ENCODE measurements around the gene CDON. TPM values are rescaled to one million over a fixed set of nuclear protein-coding genes. Genes with fewer than 3 reads are reported as not detected.

CDON gene
- total and polyA plus RNA-seq, 2 of the 13 experiments (the other 11 are each of a cell fraction or from before 2014, with no cell fraction given) = 9.6 to 12.8 TPM

- TF ChIP-seq ZNF503 (CRISPR knock-in tag; IDR thresholded peaks at IDR 0.05) (peak; percentile 24; the same call in 1 of the 2 replicates), FOXA1 (IDR thresholded peaks at IDR 0.05) (no peak), FOXA1 (CRISPR knock-in tag; IDR thresholded peaks at IDR 0.05) (peak; percentile 33), ARID4A (CRISPR knock-in tag; IDR thresholded peaks at IDR 0.05; ENCODE audit: borderline replicate concordance) (peak; percentile 45; the same call in 1 of the 2 replicates), ZGPAT (CRISPR knock-in tag; IDR thresholded peaks at IDR 0.05) (0 out of 2 replicates have a peak, but pooled peaks have one; percentile 20), ZNF430 (CRISPR knock-in tag; IDR thresholded peaks at IDR 0.05) (no peak), KDM5B (CRISPR knock-in tag; IDR thresholded peaks at IDR 0.05; ENCODE audit: borderline replicate concordance) (peak; percentile 44; the same call in 1 of the 2 replicates), NBN (conservative IDR thresholded peaks at IDR 0.05) (no peak), JDP2 (CRISPR knock-in tag; IDR thresholded peaks at IDR 0.05; ENCODE audit: borderline replicate concordance) (no peak), SAP130 (CRISPR knock-in tag; IDR thresholded peaks at IDR 0.05; ENCODE audit: low read depth) (peak; percentile 47; the same call in 1 of the 2 replicates), SNAPC2 (CRISPR knock-in tag; IDR thresholded peaks at IDR 0.05) (no peak), PTBP1 (IDR thresholded peaks at IDR 0.05; ENCODE audit: low read depth, low read length, poor library complexity, severe bottlenecking) (no peak), PRDM10 (CRISPR knock-in tag; IDR thresholded peaks at IDR 0.05; ENCODE audit: low read depth) (0 out of 2 replicates have a peak, but pooled peaks have one; percentile 17), RXRA (CRISPR knock-in tag; IDR thresholded peaks at IDR 0.05) (peak; percentile 24; the same call in 1 of the 2 replicates), SALL1 (CRISPR knock-in tag; IDR thresholded peaks at IDR 0.05) (peak; percentile 57), ZBTB38 (CRISPR knock-in tag; IDR thresholded peaks at IDR 0.05) (0 out of 2 replicates have a peak, but pooled peaks have one; percentile 13), ZNF12 (CRISPR knock-in tag; IDR thresholded peaks at IDR 0.05) (no peak)
Measured at GRCh38 chr11:125941619-125942611, 120.8 kb downstream of the CDON start (continued).

Measured in HepG2 (cell line).